HG03135 (cell line): ENCODE measurements around the gene FSIP2.
"Not testable (repeated sequence)": the region's sequence is repeated elsewhere in the genome, so short reads cannot be mapped to it uniquely, and the experiment has no call there.

Source experiments
- ATAC-seq: cut with Tn5 transposase; IDR thresholded peaks from one replicate; pipeline ENCODE4 v1.9.1; 2021; ENCODE audit warnings: mild to moderate bottlenecking, moderate library complexity; ENCODE audit not compliant: unreplicated experiment

FSIP2 gene

GRCh38 chr2:185806783-185807182, 68.2 kb downstream of the FSIP2 start:
- no peak for ATAC-seq

- ATAC-seq, result no peak
Measured at GRCh38 chr2:185807351-185807750, 68.7 kb downstream of the FSIP2 start.

- no peak for ATAC-seq
Measured at GRCh38 chr2:185811580-185811979, 73.0 kb downstream of the FSIP2 start.

GRCh38 chr2:185813707-185814106, 75.1 kb downstream of the FSIP2 start:
- ATAC-seq, result no peak

GRCh38 chr2:185817991-185818390, 79.4 kb downstream of the FSIP2 start:
- ATAC-seq, result no peak

GRCh38 chr2:185821467-185821866, 82.9 kb downstream of the FSIP2 start:
- ATAC-seq, result no peak

GRCh38 chr2:185823773-185824172, 85.2 kb downstream of the FSIP2 start:
- no peak for ATAC-seq

- no peak for ATAC-seq
Measured at GRCh38 chr2:185825557-185825956, 87.0 kb downstream of the FSIP2 start.

GRCh38 chr2:185828326-185828725, 89.7 kb downstream of the FSIP2 start:
- ATAC-seq, result no peak

GRCh38 chr2:185833864-185834263, 95.3 kb downstream of the FSIP2 start:
- ATAC-seq, result no peak

- no peak for ATAC-seq
Measured at GRCh38 chr2:185835974-185836373, 97.4 kb downstream of the FSIP2 start.

- no peak for ATAC-seq
Measured at GRCh38 chr2:185854885-185855284, 116.3 kb downstream of the FSIP2 start.

- no peak for ATAC-seq
Measured at GRCh38 chr2:185857691-185858090, 119.1 kb downstream of the FSIP2 start.

- no peak for ATAC-seq
Measured at GRCh38 chr2:185859506-185859905, 120.9 kb downstream of the FSIP2 start.

GRCh38 chr2:185860321-185860720, 121.7 kb downstream of the FSIP2 start:
- ATAC-seq, result no peak

- no peak for ATAC-seq
Measured at GRCh38 chr2:185862657-185863398, 124.2 kb downstream of the FSIP2 start.

GRCh38 chr2:185864468-185865260, 126.1 kb downstream of the FSIP2 start:
- ATAC-seq, result not testable (repeated sequence)

- no peak for ATAC-seq
Measured at GRCh38 chr2:185875136-185875931, 136.7 kb downstream of the FSIP2 start.

GRCh38 chr2:185876234-185876633, 137.6 kb downstream of the FSIP2 start:
- no peak for ATAC-seq

GRCh38 chr2:185880396-185880795, 141.8 kb downstream of the FSIP2 start:
- ATAC-seq, result no peak
